B cell (primary cell): Measurements from ENCODE around the gene ZNF516.

Experiments
- EZH2 ChIP-seq: IDR thresholded peaks from 2 replicates; pipeline ENCODE4 v1.6.1; 2012; ENCODE audit warnings: borderline replicate concordance, low read depth, mild to moderate bottlenecking, moderate library complexity, low read length; ENCODE audit not compliant: insufficient read depth, poor library complexity, severe bottlenecking
- TF ChIP-seq, protein P1 (sequence below): fragments of 200-600 bp; IDR thresholded peaks from one replicate; pipeline ENCODE4 v1.8.0; 2022; ENCODE audit warnings: antibody characterized with exemption, mild to moderate bottlenecking

DNA sequence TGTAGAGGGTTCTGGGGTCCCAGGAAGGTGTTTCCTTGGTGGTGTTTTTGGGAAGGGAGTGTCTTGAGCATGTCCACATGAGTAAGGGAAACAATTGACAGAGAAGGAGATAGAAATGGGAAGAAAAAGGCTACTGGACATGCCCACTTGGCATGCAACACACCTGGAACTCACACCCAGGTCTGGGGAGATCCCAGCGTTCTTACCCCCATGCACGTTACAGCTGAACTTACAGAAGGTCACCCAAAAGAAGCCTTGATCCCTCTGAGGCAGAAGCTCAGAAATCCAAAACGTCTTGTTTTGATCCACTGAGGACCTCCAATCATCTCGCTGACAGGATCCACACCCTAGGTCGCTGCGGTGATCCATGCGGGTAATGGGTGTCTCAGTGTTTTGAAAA is 142.0 kb downstream of the ZNF516 start:
- TF ChIP-seq, protein P1, sequence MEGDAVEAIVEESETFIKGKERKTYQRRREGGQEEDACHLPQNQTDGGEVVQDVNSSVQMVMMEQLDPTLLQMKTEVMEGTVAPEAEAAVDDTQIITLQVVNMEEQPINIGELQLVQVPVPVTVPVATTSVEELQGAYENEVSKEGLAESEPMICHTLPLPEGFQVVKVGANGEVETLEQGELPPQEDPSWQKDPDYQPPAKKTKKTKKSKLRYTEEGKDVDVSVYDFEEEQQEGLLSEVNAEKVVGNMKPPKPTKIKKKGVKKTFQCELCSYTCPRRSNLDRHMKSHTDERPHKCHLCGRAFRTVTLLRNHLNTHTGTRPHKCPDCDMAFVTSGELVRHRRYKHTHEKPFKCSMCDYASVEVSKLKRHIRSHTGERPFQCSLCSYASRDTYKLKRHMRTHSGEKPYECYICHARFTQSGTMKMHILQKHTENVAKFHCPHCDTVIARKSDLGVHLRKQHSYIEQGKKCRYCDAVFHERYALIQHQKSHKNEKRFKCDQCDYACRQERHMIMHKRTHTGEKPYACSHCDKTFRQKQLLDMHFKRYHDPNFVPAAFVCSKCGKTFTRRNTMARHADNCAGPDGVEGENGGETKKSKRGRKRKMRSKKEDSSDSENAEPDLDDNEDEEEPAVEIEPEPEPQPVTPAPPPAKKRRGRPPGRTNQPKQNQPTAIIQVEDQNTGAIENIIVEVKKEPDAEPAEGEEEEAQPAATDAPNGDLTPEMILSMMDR: no peak
- TF ChIP-seq EZH2: no peak
